ENCODE data around the gene AHNAK. TPM values are rescaled to one million over a fixed set of nuclear protein-coding genes. Genes with fewer than 3 reads are reported as not detected.

The AHNAK gene
- total and polyA plus RNA-seq, 8 donors: 37.4 to 693 (median 554) TPM

DNA sequence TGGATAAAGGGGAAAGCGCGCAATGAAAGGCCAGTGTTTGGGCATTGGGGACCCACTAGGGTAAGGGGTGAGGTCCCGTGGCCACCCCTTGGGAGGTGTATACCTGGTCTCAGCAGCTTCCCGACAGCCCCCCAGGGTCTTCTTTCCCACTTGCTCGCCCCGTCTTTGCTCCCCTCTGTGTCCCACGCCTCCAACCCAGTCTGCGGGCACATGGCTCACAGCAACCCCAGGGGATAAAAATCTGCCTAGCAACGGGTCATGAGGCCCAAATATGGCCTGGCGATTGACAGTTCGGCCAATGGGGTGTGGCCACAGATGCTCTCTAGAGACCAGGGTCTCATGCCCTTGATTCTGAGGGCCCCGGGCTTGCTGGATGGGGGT, 41.6 kb downstream of the AHNAK start:
- intact Hi-C loops (cut with DNase I; ENCODE audit: low total_unique reads): no loop called here
- H3K4me3 ChIP-seq: peak overlapping the region; percentile 23 to 36 (median 31)
- TF ChIP-seq CTCF (IDR thresholded peaks at IDR 0.05) (no peak), POLR2A (IDR thresholded peaks at IDR 0.05) (no peak), POLR2AphosphoS5 (IDR thresholded peaks at IDR 0.05) (no peak), EP300 (IDR thresholded peaks at IDR 0.05) (no peak)
- peak overlapping the region in 4 of 5 donors; percentile 14 to 85 (median 57) for H3K27ac ChIP-seq
- H3K27me3 ChIP-seq: no peaks in the 10 kb centered on the region
- no peaks in the 10 kb centered on the region for H3K9me3 ChIP-seq
- WGBS, 5 donors: 54 to 66% (median 57%) methylated on average over 9 to 12 of the region's 12 CpGs
- H3K36me3 ChIP-seq: no peaks in the 10 kb centered on the region
- peaks cover 51 to 98% (median 77%) of the 10 kb centered on the region in 4 donors for H3K4me1 ChIP-seq
- DNase-seq: peak in 1 of 2 donors; percentile 58

DNA sequence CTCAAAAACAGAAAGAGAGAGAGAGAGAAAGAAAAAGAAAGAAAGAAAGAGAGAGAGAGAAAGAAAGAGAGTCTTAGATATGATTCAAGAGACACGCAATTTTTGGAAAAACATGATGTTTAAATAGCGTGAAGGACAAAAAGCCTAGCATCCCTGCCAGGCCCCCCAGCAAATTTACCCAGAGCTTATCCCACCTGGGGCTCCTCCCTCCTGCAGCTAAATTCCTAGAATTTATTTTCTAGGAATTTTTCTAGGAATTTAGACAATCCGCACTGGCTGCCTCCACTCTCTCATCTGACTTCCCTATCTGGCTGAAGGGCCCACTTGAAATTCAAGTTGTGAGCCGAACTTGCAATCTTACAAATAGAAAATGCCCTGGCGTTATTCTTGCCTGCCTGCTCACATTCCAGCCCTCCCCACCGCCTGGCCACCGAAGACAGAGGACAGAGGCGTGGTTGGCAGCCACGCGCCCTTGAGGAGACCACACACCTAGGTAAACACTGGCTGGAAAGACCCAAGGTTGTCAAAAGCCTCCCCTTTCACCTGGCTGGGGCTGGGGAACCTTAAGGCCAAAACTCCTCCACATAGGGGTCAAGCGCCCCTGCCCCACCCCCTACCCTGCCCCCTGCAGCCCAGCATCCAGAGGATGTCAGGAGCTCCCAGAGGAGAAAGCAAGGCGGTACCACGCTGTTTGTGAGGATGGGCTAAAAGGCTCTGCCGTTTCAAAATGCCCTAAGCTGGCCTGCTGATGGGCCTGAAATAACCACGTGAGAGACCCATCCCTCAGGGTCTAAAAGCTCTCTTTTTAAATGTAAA, 42.2 kb downstream of the AHNAK start:
- Histone ChIP-seq H3K27ac (peak overlapping the region in 2 of 5 donors; percentile 68 to 85), H3K27me3 (no peaks in the 10 kb centered on the region), H3K4me1 (peaks cover 47 to 98% (median 77%) of the 10 kb centered on the region in 4 donors), H3K36me3 (no peaks in the 10 kb centered on the region), H3K9me3 (no peaks in the 10 kb centered on the region), H3K4me3 (no peak overlapping the region)
- intact Hi-C loops (cut with DNase I; ENCODE audit: low total_unique reads): no loop called here
- TF ChIP-seq EP300 (IDR thresholded peaks at IDR 0.05) (no peak), CTCF (IDR thresholded peaks at IDR 0.05) (no peak), POLR2AphosphoS5 (IDR thresholded peaks at IDR 0.05) (no peak)
- DNase-seq: peak in 1 of 2 donors; percentile 49
- 68 to 72% (median 69%) methylated on average over 12 to 15 of the region's 15 CpGs for WGBS, 5 donors

- intact Hi-C loops (cut with DNase I; ENCODE audit: low total_unique reads): no loop called here
- no peaks in the 10 kb centered on the region for H3K36me3 ChIP-seq
- no peaks in the 10 kb centered on the region for H3K27me3 ChIP-seq
- H3K4me1 ChIP-seq: peaks cover 30 to 84% (median 58%) of the 10 kb centered on the region in 4 donors
- no peak overlapping the region for H3K4me3 ChIP-seq
- no peaks in the 10 kb centered on the region for H3K9me3 ChIP-seq
- DNase-seq: no peak
- WGBS, 5 donors: 22 to 35% (median 28%) methylated on average over 10 of the region's 10 CpGs
- peak overlapping the region in 4 of 5 donors; percentile 1 to 80 (median 42) for H3K27ac ChIP-seq
- TF ChIP-seq POLR2A (IDR thresholded peaks at IDR 0.05): no peak
- TF ChIP-seq EP300 (IDR thresholded peaks at IDR 0.05): no peak
Measured at GRCh38 chr11:62502030-62502730, 44.4 kb downstream of the AHNAK start.

DNA sequence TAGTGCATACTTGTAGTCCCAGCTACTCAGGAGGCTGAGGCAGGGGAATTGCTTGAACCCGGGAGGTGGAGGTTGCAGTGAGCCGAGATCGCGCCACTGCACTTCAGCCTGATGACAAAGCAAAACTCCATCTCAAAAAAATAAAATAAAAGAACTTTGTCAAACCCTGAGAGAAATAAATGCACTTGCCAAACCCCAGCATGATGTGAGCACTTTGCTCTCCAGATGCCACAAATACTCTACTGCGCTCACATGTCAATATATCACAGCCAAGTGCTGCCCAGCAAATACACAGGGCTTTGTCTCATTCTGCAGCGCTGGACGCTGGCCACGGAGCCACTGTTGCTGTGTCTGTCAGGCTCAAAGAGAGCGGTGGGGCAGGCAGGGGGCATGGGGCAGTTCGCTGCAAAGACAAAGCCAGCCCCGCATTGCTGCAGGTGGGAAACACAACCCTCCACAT, 45.1 kb downstream of the AHNAK start:
- peak overlapping the region in 4 of 5 donors; percentile 17 to 80 (median 42) for H3K27ac ChIP-seq
- no peaks in the 10 kb centered on the region for H3K9me3 ChIP-seq
- TF ChIP-seq POLR2AphosphoS5 (IDR thresholded peaks at IDR 0.05) (no peak), CTCF (IDR thresholded peaks at IDR 0.05) (peak in 1 of 7 experiments; percentile 6)
- peak; percentile 55 to 75 for DNase-seq
- H3K4me1 ChIP-seq: peaks cover 26 to 83% (median 54%) of the 10 kb centered on the region in 4 donors
- intact Hi-C loops (cut with DNase I; ENCODE audit: low total_unique reads): no loop called here
- no peaks in the 10 kb centered on the region for H3K27me3 ChIP-seq
- H3K4me3 ChIP-seq: no peak overlapping the region
- no peaks in the 10 kb centered on the region for H3K36me3 ChIP-seq
- 34 to 54% (median 37%) methylated on average over 11 of the region's 11 CpGs for WGBS, 5 donors

Measured in stomach (tissue), 9 donors.